Measurements from ENCODE around the gene ZNF446.
A peak's percentile ranks its signal among the peaks of the same experiment; 100 is the strongest.
"Not testable (repeated sequence)": the region's sequence is repeated elsewhere in the genome, so short reads cannot be mapped to it uniquely, and the experiment has no call there.

Gene ZNF446

DNA sequence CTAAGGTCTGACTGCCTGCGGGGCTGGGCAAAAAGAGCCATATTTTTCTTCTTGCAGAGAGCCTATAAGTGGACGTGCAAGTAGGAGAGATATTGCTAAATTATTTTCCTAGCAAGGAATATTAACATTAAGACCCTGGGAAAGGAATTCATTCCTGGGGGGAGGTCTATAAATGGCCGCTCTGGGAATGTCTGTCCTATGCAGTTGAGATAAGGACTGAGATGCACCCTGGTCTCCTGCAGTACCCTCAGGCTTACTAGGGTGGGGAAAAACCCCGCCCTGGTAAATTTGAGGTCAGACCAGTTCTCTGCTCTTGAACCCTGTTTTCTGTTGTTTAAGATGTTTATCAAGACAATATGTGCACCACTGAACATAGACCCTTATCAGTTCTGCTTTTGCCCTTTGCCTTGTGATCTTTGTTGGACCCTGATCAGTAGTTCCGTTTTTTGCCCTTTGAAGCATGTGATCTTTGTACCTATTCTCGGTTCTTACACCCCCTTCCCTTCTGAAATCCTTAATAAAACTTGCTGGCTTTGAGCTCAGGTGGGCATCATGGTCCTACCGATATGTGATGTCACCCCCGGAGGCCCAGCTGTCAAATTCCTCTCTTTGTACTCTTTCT lies 31.6 kb downstream of the ZNF446 start:
- 94% methylated on average over 6 of the region's 8 CpGs for WGBS
- H3K27ac ChIP-seq (ENCODE audit: low read depth, low read length); H3K4me1 ChIP-seq (ENCODE audit: insufficient read depth, low read length); H3K27me3 ChIP-seq (ENCODE audit: insufficient read depth, low read length); H3K36me3 ChIP-seq (ENCODE audit: insufficient read depth, low read length); H3K9ac ChIP-seq (ENCODE audit: low read depth, low read length); H3K4me3 ChIP-seq (ENCODE audit: low read length); H3K9me3 ChIP-seq (ENCODE audit: insufficient read depth, low read depth, low read length): not testable (repeated sequence)

GRCh38 chr19:58509731-58510083 lies 33.6 kb downstream of the ZNF446 start:
- Histone ChIP-seq H3K9ac (ENCODE audit: low read depth, low read length) (no peak overlapping the region), H3K36me3 (ENCODE audit: insufficient read depth, low read length) (no peaks in the 10 kb centered on the region), H3K27ac (ENCODE audit: low read depth, low read length) (no peak overlapping the region), H3K9me3 (ENCODE audit: insufficient read depth, low read depth, low read length) (no peaks in the 10 kb centered on the region), H3K27me3 (ENCODE audit: insufficient read depth, low read length) (no peaks in the 10 kb centered on the region), H3K4me3 (ENCODE audit: low read length) (no peak overlapping the region), H3K4me1 (ENCODE audit: insufficient read depth, low read length) (no peaks in the 10 kb centered on the region)
- 93% methylated on average over 11 of the region's 11 CpGs for WGBS

DNA sequence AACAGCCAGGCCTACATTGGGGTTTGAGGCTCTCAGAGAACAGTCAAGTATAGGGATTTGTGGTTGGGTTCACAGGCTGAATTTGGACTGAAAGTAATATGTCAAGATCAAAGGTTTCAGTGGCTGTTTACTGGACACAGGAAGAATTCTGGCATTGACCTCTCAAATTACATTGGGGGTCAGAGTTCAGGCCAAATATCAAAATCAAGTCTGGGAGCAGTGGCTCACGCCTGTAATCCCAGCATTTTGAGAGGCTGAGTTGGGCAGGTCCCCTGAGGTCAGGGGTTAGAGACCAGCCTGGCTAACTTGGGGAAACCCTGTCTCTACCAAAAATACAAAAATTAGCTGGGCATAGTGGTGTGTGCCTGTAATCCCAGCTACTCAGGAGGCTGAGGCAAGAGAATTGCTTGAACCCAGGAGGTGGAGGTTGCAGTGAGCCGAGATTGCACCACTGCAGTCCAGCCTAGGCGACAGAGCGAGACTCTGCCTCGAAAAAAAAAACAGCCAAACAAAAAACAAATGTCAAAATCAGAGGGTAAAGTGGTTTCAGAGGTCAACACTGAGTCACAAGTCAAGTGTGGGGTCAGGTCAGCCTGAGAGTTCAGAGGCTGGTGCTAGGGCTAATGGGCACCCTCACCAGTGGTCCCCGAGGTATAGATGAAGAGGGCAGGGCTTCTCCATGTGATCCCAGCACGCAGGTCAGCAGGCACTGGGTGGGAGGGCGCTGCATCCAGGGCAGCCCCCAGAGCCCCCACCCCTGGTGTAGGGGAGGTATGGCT lies 34.1 kb downstream of the ZNF446 start:
- no peaks in the 10 kb centered on the region for H3K27me3 ChIP-seq (ENCODE audit: insufficient read depth, low read length)
- no peaks in the 10 kb centered on the region for H3K36me3 ChIP-seq (ENCODE audit: insufficient read depth, low read length)
- H3K9ac ChIP-seq (ENCODE audit: low read depth, low read length), result no peak overlapping the region
- no peaks in the 10 kb centered on the region for H3K9me3 ChIP-seq (ENCODE audit: insufficient read depth, low read depth, low read length)
- no peak overlapping the region for H3K27ac ChIP-seq (ENCODE audit: low read depth, low read length)
- no peak overlapping the region for H3K4me3 ChIP-seq (ENCODE audit: low read length)
- WGBS, result 88% methylated on average over 8 of the region's 8 CpGs
- H3K4me1 ChIP-seq (ENCODE audit: insufficient read depth, low read length), result no peaks in the 10 kb centered on the region; the same call in 1 of the 2 replicates

DNA sequence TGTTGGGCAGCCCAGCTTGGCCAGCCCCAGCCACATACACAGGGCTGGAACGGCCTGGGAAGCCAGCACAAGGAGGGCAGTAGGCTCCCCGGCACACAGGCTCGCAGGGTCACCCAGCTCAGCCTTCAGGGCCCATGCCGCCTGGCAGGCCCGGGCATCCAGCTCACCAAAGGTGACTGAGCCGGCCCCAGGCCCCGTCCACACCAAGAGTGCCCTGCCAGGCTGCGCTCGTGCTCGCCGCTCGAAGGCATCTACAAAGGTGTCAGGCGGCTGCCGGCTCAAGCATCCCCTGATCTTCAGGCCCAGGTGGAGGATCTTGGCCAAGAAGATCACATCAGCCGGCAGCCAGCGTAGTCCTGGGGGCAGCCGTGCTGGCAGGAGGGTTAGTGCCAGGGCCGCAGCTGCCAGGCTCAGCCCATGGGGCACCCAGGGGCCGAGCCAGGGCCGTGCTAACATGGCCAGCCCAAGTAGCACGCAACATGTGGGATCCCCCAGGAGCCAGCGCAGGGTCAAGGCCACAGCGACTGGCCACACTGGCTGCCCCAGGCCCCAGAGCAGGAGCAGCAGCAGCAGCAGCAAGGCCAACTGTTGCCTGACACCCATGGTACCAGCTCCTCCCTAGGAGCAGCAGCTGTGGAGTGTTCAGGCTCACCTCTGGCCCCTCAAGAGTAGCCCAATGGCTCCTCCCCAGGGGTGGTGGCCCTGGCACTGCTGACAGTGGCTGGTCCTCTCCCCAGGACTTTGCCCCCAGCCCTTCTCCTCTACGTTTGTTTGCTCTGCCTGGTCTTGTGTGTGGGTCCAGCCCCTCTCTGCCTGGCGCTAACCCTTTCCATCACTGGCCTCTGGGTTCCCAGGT lies 35.4 kb downstream of the ZNF446 start, which contains the start of gene SLC27A5:
TSS of gene SLC27A5 (minus strand) at position 640 of the 856 bp plus-strand sequence. CDS start at position 603, 37 bp downstream.
- Histone ChIP-seq H3K27me3 (ENCODE audit: insufficient read depth, low read length) (no peaks in the 10 kb centered on the region), H3K27ac (ENCODE audit: low read depth, low read length) (no peak within 1 kb of the TSS), H3K4me1 (ENCODE audit: insufficient read depth, low read length) (peaks cover 2% of the 10 kb centered on the region; the same call in 1 of the 2 replicates), H3K9ac (ENCODE audit: low read depth, low read length) (no peak within 1 kb of the TSS), H3K9me3 (ENCODE audit: insufficient read depth, low read depth, low read length) (no peaks in the 10 kb centered on the region), H3K36me3 (ENCODE audit: insufficient read depth, low read length) (0 out of 2 replicates have a peak, but pooled peaks cover under 1% of the 10 kb centered on the region), H3K4me3 (ENCODE audit: low read length) (no peak within 1 kb of the TSS)
- 92% methylated on average over 25 of the region's 25 CpGs for WGBS

- no peaks in the 10 kb centered on the region for H3K27me3 ChIP-seq (ENCODE audit: insufficient read depth, low read length)
- peaks cover 3% of the 10 kb centered on the region; the same call in 1 of the 2 replicates for H3K36me3 ChIP-seq (ENCODE audit: insufficient read depth, low read length)
- peak overlapping the region; percentile 56; the same call in 1 of the 2 replicates for H3K9ac ChIP-seq (ENCODE audit: low read depth, low read length)
- H3K27ac ChIP-seq (ENCODE audit: low read depth, low read length), result peak overlapping the region; percentile 28; the same call in 1 of the 2 replicates
- WGBS, result 94% methylated on average over 10 of the region's 10 CpGs
- peaks cover 5% of the 10 kb centered on the region; the same call in 1 of the 2 replicates for H3K4me1 ChIP-seq (ENCODE audit: insufficient read depth, low read length)
- no peaks in the 10 kb centered on the region for H3K9me3 ChIP-seq (ENCODE audit: insufficient read depth, low read depth, low read length)
- no peak overlapping the region for H3K4me3 ChIP-seq (ENCODE audit: low read length)
These were observed 37.1 kb downstream of the ZNF446 start for GRCh38 chr19:58513213-58513693.

DNA sequence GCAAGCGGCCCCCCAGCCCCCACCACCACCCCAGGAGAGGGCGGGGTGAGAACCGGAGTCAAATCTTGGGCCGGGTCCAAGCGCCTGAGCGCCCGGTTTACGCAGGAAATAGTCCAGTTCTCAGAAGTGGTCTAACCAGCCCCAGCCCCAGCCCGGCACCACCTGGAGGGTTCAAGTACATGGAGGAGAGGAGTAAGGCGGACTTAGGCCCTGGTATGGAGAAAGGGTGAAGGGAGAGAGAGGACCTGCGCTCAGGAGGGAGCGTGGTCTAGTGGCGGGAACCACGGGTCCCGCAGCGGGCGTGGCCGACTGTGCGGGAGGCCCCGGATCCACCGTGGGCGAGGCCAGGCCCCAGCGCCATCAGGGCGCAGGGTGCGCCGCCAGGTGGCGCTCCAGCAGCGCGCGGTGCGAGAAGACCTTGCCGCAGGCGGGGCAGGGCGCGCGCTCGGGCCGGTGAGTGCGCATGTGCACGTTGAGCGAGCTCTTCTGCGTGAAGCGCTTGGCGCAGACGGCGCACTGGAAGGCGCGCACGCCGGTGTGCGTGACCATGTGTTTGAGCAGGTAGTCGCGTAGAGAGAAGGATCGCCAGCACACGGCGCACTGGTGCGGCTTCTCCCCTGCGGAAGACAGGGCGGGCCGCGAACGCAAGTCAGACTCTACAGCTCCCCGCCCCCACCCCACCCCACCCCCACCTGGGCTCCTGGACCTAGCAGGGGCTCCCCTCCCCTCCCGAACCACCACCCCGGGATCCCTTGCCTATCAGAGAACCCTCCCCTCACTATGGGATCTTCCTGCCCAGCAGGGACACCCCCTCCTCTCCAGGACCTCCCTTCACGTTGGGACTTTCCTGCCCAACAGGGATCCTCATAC lies 37.8 kb downstream of the ZNF446 start:
- Histone ChIP-seq H3K9me3 (ENCODE audit: insufficient read depth, low read depth, low read length) (no peaks in the 10 kb centered on the region), H3K27me3 (ENCODE audit: insufficient read depth, low read length) (no peaks in the 10 kb centered on the region), H3K27ac (ENCODE audit: low read depth, low read length) (peak overlapping the region; percentile 59; the same call in 1 of the 2 replicates), H3K9ac (ENCODE audit: low read depth, low read length) (peak overlapping the region; percentile 65), H3K4me3 (ENCODE audit: low read length) (peak overlapping the region; percentile 52), H3K4me1 (ENCODE audit: insufficient read depth, low read length) (peaks cover 9% of the 10 kb centered on the region; the same call in 1 of the 2 replicates), H3K36me3 (ENCODE audit: insufficient read depth, low read length) (peaks cover 3% of the 10 kb centered on the region; the same call in 1 of the 2 replicates)
- 16% methylated on average over 65 of the region's 66 CpGs for WGBS

GRCh38 chr19:58514564-58515022 lies 38.4 kb downstream of the ZNF446 start:
- WGBS, result 76% methylated on average over 3 of the region's 3 CpGs

DNA sequence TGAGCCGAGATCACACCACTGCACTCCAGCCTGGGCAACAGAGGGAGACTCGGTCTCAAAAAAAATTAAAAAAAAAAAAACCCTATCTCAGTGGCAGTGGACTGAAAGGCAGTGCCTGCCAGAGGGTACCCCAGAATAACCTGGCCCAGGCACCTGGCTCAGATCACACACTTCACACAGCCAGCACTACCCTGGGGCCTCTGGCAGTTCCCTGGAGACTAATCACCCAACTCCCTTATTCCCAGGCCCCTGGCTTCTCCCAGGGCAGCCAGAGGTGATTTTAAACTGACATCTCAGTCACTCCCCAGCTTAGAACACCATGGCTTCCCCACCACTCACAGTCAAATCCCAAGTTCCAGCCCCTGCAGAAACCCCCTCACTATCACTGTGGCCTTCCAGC lies 39.1 kb downstream of the ZNF446 start:
- WGBS, result 81% methylated on average over 2 of the region's 2 CpGs
- Histone ChIP-seq H3K4me1 (ENCODE audit: insufficient read depth, low read length) (peaks cover 10% of the 10 kb centered on the region; the same call in 1 of the 2 replicates), H3K9me3 (ENCODE audit: insufficient read depth, low read depth, low read length) (no peaks in the 10 kb centered on the region), H3K9ac (ENCODE audit: low read depth, low read length) (peak overlapping the region; percentile 30; the same call in 1 of the 2 replicates), H3K4me3 (ENCODE audit: low read length) (no peak overlapping the region), H3K27ac (ENCODE audit: low read depth, low read length) (peak overlapping the region; percentile 85; the same call in 1 of the 2 replicates), H3K36me3 (ENCODE audit: insufficient read depth, low read length) (peaks cover 3% of the 10 kb centered on the region; the same call in 1 of the 2 replicates), H3K27me3 (ENCODE audit: insufficient read depth, low read length) (no peaks in the 10 kb centered on the region)

More at GRCh38 chr19:58514564-58515022, 38.4 kb downstream of the ZNF446 start:
- Histone ChIP-seq H3K36me3 (ENCODE audit: insufficient read depth, low read length) (peaks cover 3% of the 10 kb centered on the region; the same call in 1 of the 2 replicates), H3K4me3 (ENCODE audit: low read length) (peak overlapping the region; percentile 52), H3K4me1 (ENCODE audit: insufficient read depth, low read length) (peaks cover 9% of the 10 kb centered on the region; the same call in 1 of the 2 replicates), H3K9me3 (ENCODE audit: insufficient read depth, low read depth, low read length) (no peaks in the 10 kb centered on the region), H3K27me3 (ENCODE audit: insufficient read depth, low read length) (no peaks in the 10 kb centered on the region), H3K27ac (ENCODE audit: low read depth, low read length) (peak overlapping the region; percentile 59; the same call in 1 of the 2 replicates), H3K9ac (ENCODE audit: low read depth, low read length) (peak overlapping the region; percentile 65)

GRCh38 chr19:58516246-58516836 lies 40.2 kb downstream of the ZNF446 start:
- H3K27ac ChIP-seq (ENCODE audit: low read depth, low read length), result peak overlapping the region; percentile 44; the same call in 1 of the 2 replicates
- H3K4me1 ChIP-seq (ENCODE audit: insufficient read depth, low read length), result peaks cover 15% of the 10 kb centered on the region
- no peak overlapping the region for H3K4me3 ChIP-seq (ENCODE audit: low read length)
- no peaks in the 10 kb centered on the region for H3K27me3 ChIP-seq (ENCODE audit: insufficient read depth, low read length)
- WGBS, result 90% methylated on average over 25 of the region's 25 CpGs
- H3K36me3 ChIP-seq (ENCODE audit: insufficient read depth, low read length), result peaks cover 3% of the 10 kb centered on the region; the same call in 1 of the 2 replicates
- no peaks in the 10 kb centered on the region for H3K9me3 ChIP-seq (ENCODE audit: insufficient read depth, low read depth, low read length)
- no peak overlapping the region for H3K9ac ChIP-seq (ENCODE audit: low read depth, low read length)

Data from HUES64 (cell line).